ENCODE data around the gene NOSTRIN. TPM values are rescaled to one million over a fixed set of nuclear protein-coding genes. Genes with fewer than 3 reads are reported as not detected.

NOSTRIN gene
- total RNA-seq, 1 experiment from 2014 or later = not detected

- no peaks in the 10 kb centered on the region for H3K23me2 ChIP-seq (ENCODE audit: insufficient read length, low read depth, low read length, poor library complexity, severe bottlenecking)
- H3K27me3 ChIP-seq (ENCODE audit: insufficient read depth, low read length) = no peaks in the 10 kb centered on the region
- H2BK5ac ChIP-seq (ENCODE audit: insufficient read length, low read length) = no peak overlapping the region
- H2BK15ac ChIP-seq (ENCODE audit: low read depth, low read length) = no peak overlapping the region
- H3K79me1 ChIP-seq (ENCODE audit: insufficient read depth, low read depth, low read length, poor library complexity, severe bottlenecking) = no peaks in the 10 kb centered on the region
- H3K23ac ChIP-seq (ENCODE audit: insufficient read length, low read depth, low read length) = no peak overlapping the region
- Mint-ChIP-seq H3K4me1 (peaks cover 42 to 43% of the 10 kb centered on the region in 2 experiments), H3K9me3 (no peaks in the 10 kb centered on the region), H3K27ac (no peak overlapping the region), H3K27me3 (ENCODE audit: low read depth) (no peaks in the 10 kb centered on the region), H3K4me3 (no peak overlapping the region), H3K36me3 (ENCODE audit: insufficient read depth in 1 of 3, low read depth in 3 of 3) (no peaks in the 10 kb centered on the region)
- no peak overlapping the region for H2BK20ac ChIP-seq (ENCODE audit: low read depth, low read length, poor library complexity, severe bottlenecking)
- no peak overlapping the region for H3K27ac ChIP-seq (ENCODE audit: insufficient read length, low read depth, low read length)
- H2BK12ac ChIP-seq (ENCODE audit: insufficient read length, low read depth, low read length) = no peak overlapping the region
- H3K56ac ChIP-seq (ENCODE audit: insufficient read length, low read depth, low read length) = no peak overlapping the region
- H4K5ac ChIP-seq (ENCODE audit: insufficient read length, low read depth, low read length) = no peak overlapping the region
- no peak overlapping the region for H3K18ac ChIP-seq (ENCODE audit: insufficient read length, low read depth, low read length)
- H3T11ph ChIP-seq (ENCODE audit: low read length) = no peak overlapping the region
- H3K9me3 ChIP-seq (ENCODE audit: control insufficient read depth, low read depth, low read length) = no peaks in the 10 kb centered on the region
- peaks cover 15% of the 10 kb centered on the region; the same call in 1 of the 2 replicates for H3K4me1 ChIP-seq (ENCODE audit: insufficient read depth, low read length)
- TF ChIP-seq, protein P1, sequence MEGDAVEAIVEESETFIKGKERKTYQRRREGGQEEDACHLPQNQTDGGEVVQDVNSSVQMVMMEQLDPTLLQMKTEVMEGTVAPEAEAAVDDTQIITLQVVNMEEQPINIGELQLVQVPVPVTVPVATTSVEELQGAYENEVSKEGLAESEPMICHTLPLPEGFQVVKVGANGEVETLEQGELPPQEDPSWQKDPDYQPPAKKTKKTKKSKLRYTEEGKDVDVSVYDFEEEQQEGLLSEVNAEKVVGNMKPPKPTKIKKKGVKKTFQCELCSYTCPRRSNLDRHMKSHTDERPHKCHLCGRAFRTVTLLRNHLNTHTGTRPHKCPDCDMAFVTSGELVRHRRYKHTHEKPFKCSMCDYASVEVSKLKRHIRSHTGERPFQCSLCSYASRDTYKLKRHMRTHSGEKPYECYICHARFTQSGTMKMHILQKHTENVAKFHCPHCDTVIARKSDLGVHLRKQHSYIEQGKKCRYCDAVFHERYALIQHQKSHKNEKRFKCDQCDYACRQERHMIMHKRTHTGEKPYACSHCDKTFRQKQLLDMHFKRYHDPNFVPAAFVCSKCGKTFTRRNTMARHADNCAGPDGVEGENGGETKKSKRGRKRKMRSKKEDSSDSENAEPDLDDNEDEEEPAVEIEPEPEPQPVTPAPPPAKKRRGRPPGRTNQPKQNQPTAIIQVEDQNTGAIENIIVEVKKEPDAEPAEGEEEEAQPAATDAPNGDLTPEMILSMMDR (conservative IDR thresholded peaks at IDR 0.05) = no peak
- no peak for DNase-seq
- no peak overlapping the region for H2BK120ac ChIP-seq (ENCODE audit: low read depth, low read length, poor library complexity, severe bottlenecking)
- H4K20me1 ChIP-seq (ENCODE audit: control insufficient read depth, insufficient read depth, insufficient read length) = no peaks in the 10 kb centered on the region
- H3K14ac ChIP-seq (ENCODE audit: insufficient read depth, low read length) = no peak overlapping the region
- no peak overlapping the region for H2AFZ ChIP-seq (ENCODE audit: low read length)
- no peaks in the 10 kb centered on the region for H3K79me2 ChIP-seq (ENCODE audit: insufficient read depth, low read length)
- no peak overlapping the region for H3K9ac ChIP-seq (ENCODE audit: extremely low read depth, insufficient read length, low read length)
- H3K4ac ChIP-seq (ENCODE audit: low read depth, low read length) = no peak overlapping the region
- no peak overlapping the region for H3K4me2 ChIP-seq (ENCODE audit: insufficient read depth, insufficient read length, low read length)
- no peak overlapping the region for H2AK5ac ChIP-seq (ENCODE audit: insufficient read length, low read length)
- no peak overlapping the region for H4K8ac ChIP-seq (replicated peaks; ENCODE audit: insufficient read length, low read depth, low read length)
- no CpG with 5 or more reads among the region's 2 CpGs for WGBS (ENCODE audit: extremely low coverage, insufficient read length, low lambda C conversion rate)
- H4K91ac ChIP-seq (ENCODE audit: insufficient read length, low read depth, low read length) = no peak overlapping the region
Measured at GRCh38 chr2:168903888-168904287, 101.5 kb downstream of the NOSTRIN start.

Measured in H9 (cell line).